H1 (cell line): ENCODE data around the gene FKBP6. TPM values are rescaled to one million over a fixed set of nuclear protein-coding genes. Genes with fewer than 3 reads are reported as not detected.

Source experiments
- ATF2 ChIP-seq: IDR thresholded peaks from 2 replicates; pipeline ENCODE4 v1.6.1; 2012; ENCODE audit warnings: low read length, inconsistent platforms
- CBX5 ChIP-seq: fragments of 300-800, 300-1000 bp; sonication (generic); IDR thresholded peaks from 2 replicates; pipeline ENCODE4 v1.7.1; 2016; ENCODE audit warnings: antibody characterized with exemption, low read length, low read depth
- CBX8 ChIP-seq: fragments of 300-800, 300-1000 bp; sonication (generic); IDR thresholded peaks from 2 replicates; pipeline ENCODE4 v1.7.1; 2016; ENCODE audit warnings: low read depth, low read length, borderline replicate concordance
- CHD1 ChIP-seq: IDR thresholded peaks from 2 replicates; pipeline ENCODE4 v1.6.1; 2012; ENCODE audit warnings: low read depth, low read length, improper control_type of control experiment
- CREB1 ChIP-seq: IDR thresholded peaks from 2 replicates; pipeline ENCODE4 v1.6.1; 2012; ENCODE audit warnings: inconsistent platforms
- E2F6 ChIP-seq: IDR thresholded peaks from 2 replicates; pipeline ENCODE4 v1.6.1; 2012; ENCODE audit warnings: inconsistent platforms
- EP300 ChIP-seq, 2 experiments: IDR thresholded peaks; 1 replicate in 1 of 2; 2 replicates in 1 of 2; pipeline ENCODE4 v1.6.1; 2011 to 2012; ENCODE audit warnings: low read depth in 2 of 2, low read length in 2 of 2, mild to moderate bottlenecking in 2 of 2, borderline replicate concordance in 1 of 2, inconsistent platforms in 1 of 2, moderate library complexity in 1 of 2
- FOSL1 ChIP-seq: IDR thresholded peaks from 2 replicates; pipeline ENCODE4 v1.6.1; 2011; ENCODE audit warnings: mild to moderate bottlenecking, low read depth, low read length, moderate library complexity; ENCODE audit not compliant: insufficient read depth
- HDAC2 ChIP-seq, 2 experiments: fragments of 300-600 bp in 1 of 2; sonication (generic) in 1 of 2; IDR thresholded peaks; 2 replicates each; pipeline ENCODE4 v1.6.1; 2011 to 2012; ENCODE audit warnings: low read depth in 2 of 2, low read length in 2 of 2, mild to moderate bottlenecking in 2 of 2, moderate library complexity in 2 of 2, borderline replicate concordance in 1 of 2, inconsistent platforms in 1 of 2
- HDAC6 ChIP-seq: IDR thresholded peaks from one replicate; pipeline ENCODE4 v1.7.1; 2012; ENCODE audit warnings: low read depth, mild to moderate bottlenecking, inconsistent platforms, low read length, moderate library complexity
- KDM1A ChIP-seq: fragments of 200-600, 300-600 bp; sonication (generic); IDR thresholded peaks from 2 replicates; pipeline ENCODE4 v1.7.1; 2016; ENCODE audit warnings: mild to moderate bottlenecking, low read length, borderline replicate concordance
- KDM5A ChIP-seq: fragments of 200-600 bp; IDR thresholded peaks from 2 replicates; pipeline ENCODE4 v1.7.1; 2012; ENCODE audit warnings: mild to moderate bottlenecking, low read length, inconsistent platforms, mixed read lengths
- MAFK ChIP-seq: IDR thresholded peaks from 2 replicates; pipeline ENCODE4 v1.6.1; 2012; ENCODE audit warnings: low read depth, mild to moderate bottlenecking, improper control_type of control experiment, low read length
- NANOG ChIP-seq: IDR thresholded peaks from 2 replicates; pipeline ENCODE4 v1.6.1; 2011; ENCODE audit warnings: low read length, low read depth, mild to moderate bottlenecking, inconsistent platforms; ENCODE audit not compliant: insufficient read depth, poor library complexity, severe bottlenecking
- NRF1 ChIP-seq: IDR thresholded peaks from 2 replicates; pipeline ENCODE4 v1.6.1; 2011; ENCODE audit warnings: mild to moderate bottlenecking, low read depth, low read length, improper control_type of control experiment
- PHF8 ChIP-seq: fragments of 200-600 bp; sonication (generic); conservative IDR thresholded peaks from 2 replicates; pipeline ENCODE4 v1.7.1; 2012; ENCODE audit warnings: low read depth, mild to moderate bottlenecking, inconsistent platforms, low read length, moderate library complexity
- POLR2A ChIP-seq, 2 experiments: IDR thresholded peaks; 1 replicate in 1 of 2; 2 replicates in 1 of 2; pipeline ENCODE4 v1.6.1; 2011; ENCODE audit warnings: low read depth in 2 of 2, low read length in 2 of 2, mild to moderate bottlenecking in 2 of 2; ENCODE audit errors: control extremely low read depth in 1 of 2
- POLR2AphosphoS5 ChIP-seq: IDR thresholded peaks from 2 replicates; pipeline ENCODE4 v1.6.1; 2011; ENCODE audit warnings: low read depth, low read length
- SIN3A ChIP-seq, 2 experiments: IDR thresholded peaks in 1 of 2; conservative IDR thresholded peaks in 1 of 2; 2 replicates each; pipeline ENCODE4 v1.6.1; 2011 to 2012; ENCODE audit warnings: low read length in 2 of 2, improper control_type of control experiment in 1 of 2, low read depth in 1 of 2, mild to moderate bottlenecking in 1 of 2
- SIX5 ChIP-seq: IDR thresholded peaks from 2 replicates; pipeline ENCODE4 v1.6.1; 2011; ENCODE audit warnings: mild to moderate bottlenecking, low read depth, low read length
- SP4 ChIP-seq: IDR thresholded peaks from 2 replicates; pipeline ENCODE4 v1.6.1; 2012; ENCODE audit warnings: low read length, inconsistent platforms
- SRF ChIP-seq: IDR thresholded peaks from 2 replicates; pipeline ENCODE4 v1.6.1; 2011; ENCODE audit warnings: mild to moderate bottlenecking, low read depth, low read length, moderate library complexity
- TAF7 ChIP-seq: optimal IDR thresholded peaks from 2 replicates; pipeline ENCODE3; 2011; ENCODE audit warnings: low read depth, mild to moderate bottlenecking, inconsistent platforms, low read length, moderate library complexity, borderline replicate concordance
- polyA plus RNA-seq, 7 experiments: library from polyadenylated mRNA; depleted of rRNA in 3 of 7; stranded (reverse) in 5 of 7; unstranded in 2 of 7; fragments of >200 nt in 5 of 7; fragments of 200-250 nt in 2 of 7; gene quantifications; 1 replicate in 5 of 7; 2 replicates in 1 of 7; 4 replicates in 1 of 7; pipeline versions ENCODE4 v1.2.1 to v1.2.3, GENCODE V29; 2011 to 2013; ENCODE audit warnings: missing spikeins in 2 of 7, mixed read lengths in 2 of 7
- total RNA-seq: library from RNA; stranded (reverse); fragmentation: NEBNext Ultra II Directional; extraction: Animal tissue kit (Norgen Biotek cat#: 25700); gene quantifications from 2 replicates; pipeline ENCODE4 v1.2.1, GENCODE V29; 2021

Gene FKBP6
- total and polyA plus RNA-seq, 2 of the 8 experiments (the other 6 are each of a cell fraction or from before 2014, with no cell fraction given): 0.14 to 0.19 TPM

DNA sequence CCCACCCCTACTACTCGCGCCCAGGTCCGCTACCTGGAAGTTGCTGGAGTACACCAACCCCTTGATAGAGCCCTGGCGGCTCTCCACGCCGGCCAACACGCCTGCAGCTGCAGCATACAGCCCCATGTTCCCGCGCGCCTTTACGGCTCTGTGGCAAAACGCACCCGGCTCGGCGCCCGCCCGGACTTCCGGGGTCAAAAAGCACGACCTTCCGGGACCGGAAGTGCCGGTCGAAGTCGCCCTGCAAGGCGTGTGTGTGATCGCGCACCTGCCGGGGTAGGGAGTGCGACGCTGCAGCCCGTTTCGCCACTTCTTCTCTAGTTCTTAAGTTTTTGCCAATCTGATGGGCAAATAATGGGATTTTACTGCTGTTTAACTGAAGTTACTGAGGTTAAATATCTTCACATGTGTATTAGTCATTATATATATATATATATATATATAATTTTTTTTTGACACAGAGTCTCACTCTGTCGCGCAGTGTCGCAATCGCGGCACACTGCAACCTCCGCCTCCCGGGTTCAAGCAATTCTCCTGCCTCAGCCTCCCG is 19.2 kb upstream of the FKBP6 start, which contains the start of gene NSUN5 (continued):
- TF ChIP-seq HDAC2 (IDR thresholded peaks at IDR 0.05; ENCODE audit: borderline replicate concordance in 1 of 2, low read depth in 2 of 2, low read length in 2 of 2) (0 out of 4 replicates have a peak, but pooled peaks of 1 of the 2 experiments have one; percentile 66), POLR2AphosphoS5 (peak; percentile 75), MAFK (no peak), SRF (0 out of 2 replicates have a peak, but pooled peaks have one; percentile 25), SP4 (no peak), POLR2A (IDR thresholded peaks at IDR 0.05; ENCODE audit: control extremely low read depth in 1 of 2, low read depth in 2 of 2, low read length in 2 of 2) (peak in 1 of 2 experiments; percentile 83; a peak in 1 of 3 replicates), SIX5 (no peak), FOSL1 (no peak), TAF7 (no peak), CBX5 (no peak), CHD1 (no peak), HDAC6 (no peak), NRF1 (no peak), KDM5A (no peak), CBX8 (no peak), ATF2 (no peak), PHF8 (peak; percentile 81), NANOG (no peak), EP300 (IDR thresholded peaks at IDR 0.05; ENCODE audit: borderline replicate concordance in 1 of 2, low read depth in 2 of 2, low read length in 2 of 2) (no peak), KDM1A (no peak), CREB1 (peak; percentile 58; the same call in 1 of the 2 replicates), E2F6 (peak; percentile 99), SIN3A (conservative IDR thresholded peaks at IDR 0.05 in 1 of 2, IDR thresholded peaks at IDR 0.05 in 1 of 2; ENCODE audit: low read depth in 1 of 2, low read length in 2 of 2) (peak in 1 of 2 experiments; percentile 59; a peak in 1 of 4 replicates)
